ENCODE data around the gene PTTG1IP.
A peak's percentile ranks its signal among the peaks of the same experiment; 100 is the strongest.

PTTG1IP gene

DNA sequence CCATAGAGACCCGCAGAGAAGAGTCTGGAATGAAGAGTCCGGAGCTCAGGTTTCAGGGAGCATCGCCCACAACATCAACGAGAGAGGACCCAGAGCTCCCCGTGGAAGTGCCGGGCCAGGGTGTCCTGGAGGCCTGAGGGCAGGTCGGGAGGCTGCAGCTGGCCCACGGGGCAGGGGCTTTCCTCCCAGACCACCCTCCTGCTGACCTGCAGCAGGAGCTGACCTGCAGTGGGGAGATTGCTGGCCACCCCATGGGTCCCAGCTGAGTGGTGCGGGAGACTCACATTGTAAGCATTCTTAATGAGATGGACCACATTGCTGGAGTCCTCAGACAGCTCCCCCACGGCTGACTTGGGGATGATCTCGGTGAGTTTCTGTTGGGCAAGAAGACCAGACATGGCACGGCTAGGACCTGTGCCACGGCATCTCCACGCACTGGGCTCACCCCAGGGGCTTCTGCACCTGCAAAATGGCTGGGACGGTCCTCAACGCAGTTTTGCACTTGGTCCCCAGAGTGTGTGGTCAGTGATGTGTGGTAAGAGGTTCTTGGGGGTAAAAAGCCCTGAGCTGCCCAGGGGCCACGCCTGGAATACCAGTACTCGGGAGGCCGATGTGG is 21.3 kb upstream of the PTTG1IP start:
- H3K36me3 Mint-ChIP-seq (ENCODE audit: low read depth) = no peaks in the 10 kb centered on the region
- peaks cover 23% of the 10 kb centered on the region for H3K27me3 Mint-ChIP-seq (ENCODE audit: low read depth, poor library complexity)
- no peaks in the 10 kb centered on the region for H3K9me3 Mint-ChIP-seq
- no peak overlapping the region for H3K4me3 Mint-ChIP-seq
- H3K27ac Mint-ChIP-seq = no peak overlapping the region
- TF ChIP-seq, protein P1, sequence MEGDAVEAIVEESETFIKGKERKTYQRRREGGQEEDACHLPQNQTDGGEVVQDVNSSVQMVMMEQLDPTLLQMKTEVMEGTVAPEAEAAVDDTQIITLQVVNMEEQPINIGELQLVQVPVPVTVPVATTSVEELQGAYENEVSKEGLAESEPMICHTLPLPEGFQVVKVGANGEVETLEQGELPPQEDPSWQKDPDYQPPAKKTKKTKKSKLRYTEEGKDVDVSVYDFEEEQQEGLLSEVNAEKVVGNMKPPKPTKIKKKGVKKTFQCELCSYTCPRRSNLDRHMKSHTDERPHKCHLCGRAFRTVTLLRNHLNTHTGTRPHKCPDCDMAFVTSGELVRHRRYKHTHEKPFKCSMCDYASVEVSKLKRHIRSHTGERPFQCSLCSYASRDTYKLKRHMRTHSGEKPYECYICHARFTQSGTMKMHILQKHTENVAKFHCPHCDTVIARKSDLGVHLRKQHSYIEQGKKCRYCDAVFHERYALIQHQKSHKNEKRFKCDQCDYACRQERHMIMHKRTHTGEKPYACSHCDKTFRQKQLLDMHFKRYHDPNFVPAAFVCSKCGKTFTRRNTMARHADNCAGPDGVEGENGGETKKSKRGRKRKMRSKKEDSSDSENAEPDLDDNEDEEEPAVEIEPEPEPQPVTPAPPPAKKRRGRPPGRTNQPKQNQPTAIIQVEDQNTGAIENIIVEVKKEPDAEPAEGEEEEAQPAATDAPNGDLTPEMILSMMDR (IDR thresholded peaks at IDR 0.05) = no peak
- peak; percentile 2 for DNase-seq
- H3K4me1 Mint-ChIP-seq = peaks cover 27% of the 10 kb centered on the region

DNA sequence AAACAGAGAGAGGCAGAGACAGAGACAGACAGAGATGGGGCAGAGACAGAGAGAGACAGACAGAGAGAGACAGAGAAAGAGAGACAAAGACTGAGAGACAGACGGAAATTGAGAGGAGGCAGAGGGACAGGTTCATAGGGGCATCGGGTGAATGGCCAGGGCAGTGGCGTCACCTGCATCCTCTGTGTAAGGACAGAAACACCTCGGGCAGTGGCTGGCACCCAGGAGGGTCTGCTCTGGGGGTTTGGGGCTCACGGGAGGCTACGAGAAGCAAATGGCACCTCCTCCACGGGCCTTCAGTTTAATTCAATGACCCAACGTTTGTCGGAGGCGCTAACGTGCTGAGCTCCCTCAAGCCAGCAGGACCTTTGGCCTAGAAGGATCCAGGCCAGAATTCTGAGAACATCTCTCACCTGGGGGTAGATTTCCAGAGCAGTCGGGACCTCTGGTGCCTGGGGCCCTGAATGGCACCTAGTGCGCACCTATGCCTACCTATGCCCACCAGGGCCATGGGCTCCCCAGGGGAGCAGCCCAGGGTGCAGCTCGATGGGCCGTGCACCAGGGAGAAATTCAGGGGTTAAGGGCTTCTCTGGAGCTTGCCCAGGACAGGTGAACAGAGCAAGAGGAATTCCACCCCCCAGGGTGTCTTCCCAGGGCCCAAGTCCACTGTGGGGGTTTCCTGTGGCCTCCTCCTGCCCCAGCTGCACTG is 20.6 kb upstream of the PTTG1IP start:
- DNase-seq = peak; percentile 0
- TF ChIP-seq, protein P1 (IDR thresholded peaks at IDR 0.05) = no peak
- H3K36me3 Mint-ChIP-seq (ENCODE audit: low read depth) = no peaks in the 10 kb centered on the region
- no peak overlapping the region for H3K4me3 Mint-ChIP-seq
- peaks cover 23% of the 10 kb centered on the region for H3K27me3 Mint-ChIP-seq (ENCODE audit: low read depth, poor library complexity)
- peaks cover 27% of the 10 kb centered on the region for H3K4me1 Mint-ChIP-seq
- H3K9me3 Mint-ChIP-seq = no peaks in the 10 kb centered on the region
- H3K27ac Mint-ChIP-seq = no peak overlapping the region

DNA sequence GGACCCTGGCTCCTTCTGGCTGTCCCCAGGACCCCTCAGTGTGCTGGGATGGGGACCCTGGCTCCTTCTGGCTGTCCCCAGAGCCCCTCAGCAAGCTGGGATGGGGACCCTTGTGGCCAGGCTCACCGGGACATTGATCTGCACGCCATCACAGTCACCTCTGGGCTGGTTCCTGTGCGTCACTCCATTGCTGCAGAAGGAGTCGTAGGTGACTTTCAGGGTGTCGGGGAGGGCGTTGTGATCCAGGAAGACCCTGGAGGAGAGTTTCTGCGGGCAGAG is 19.7 kb upstream of the PTTG1IP start:
- peak; percentile 1 for DNase-seq
- peaks cover 21% of the 10 kb centered on the region for H3K4me1 Mint-ChIP-seq
- no peak overlapping the region for H3K4me3 Mint-ChIP-seq
- H3K27ac Mint-ChIP-seq = no peak overlapping the region
- peaks cover 23% of the 10 kb centered on the region for H3K27me3 Mint-ChIP-seq (ENCODE audit: low read depth, poor library complexity)
- no peaks in the 10 kb centered on the region for H3K9me3 Mint-ChIP-seq
- no peaks in the 10 kb centered on the region for H3K36me3 Mint-ChIP-seq (ENCODE audit: low read depth)
- TF ChIP-seq, protein P1 (IDR thresholded peaks at IDR 0.05) = no peak

DNA sequence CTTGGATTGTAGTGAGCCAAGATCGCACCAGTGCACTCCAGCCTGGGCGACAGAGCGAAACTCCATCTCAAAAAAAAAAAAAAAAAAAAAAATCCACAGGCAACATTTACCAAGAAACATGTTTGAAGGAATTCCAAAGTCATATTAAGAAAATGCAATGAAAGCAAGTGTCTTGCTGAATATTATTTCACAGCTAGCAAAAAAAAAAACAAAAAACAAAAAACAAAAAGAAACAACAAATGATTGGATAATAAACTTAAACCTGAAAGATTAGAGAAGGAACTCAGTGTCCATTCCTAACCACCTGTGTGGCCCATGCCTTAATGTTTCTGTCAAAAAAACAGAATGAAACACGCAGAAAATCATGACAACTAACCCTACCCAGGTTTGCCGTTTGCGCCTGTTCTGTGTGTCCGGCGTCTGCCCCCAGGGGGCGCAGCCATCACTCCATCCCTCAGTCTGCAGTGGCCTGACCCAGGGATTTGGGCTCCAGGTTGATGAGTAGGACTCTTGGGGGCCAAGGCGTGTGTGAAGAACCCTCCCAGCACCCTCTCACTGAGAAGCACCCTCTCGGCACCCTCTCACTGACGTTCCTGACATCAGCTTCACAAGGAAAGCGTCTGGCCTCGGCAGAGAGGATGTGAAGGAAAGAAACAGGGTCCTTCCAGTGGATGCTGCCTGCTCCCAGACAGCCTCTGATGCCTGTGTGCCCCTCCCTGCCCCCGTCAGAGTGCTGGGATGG is 19.2 kb upstream of the PTTG1IP start:
- Mint-ChIP-seq H3K4me1 (peaks cover 20% of the 10 kb centered on the region), H3K9me3 (no peaks in the 10 kb centered on the region), H3K36me3 (ENCODE audit: low read depth) (no peaks in the 10 kb centered on the region), H3K27me3 (ENCODE audit: low read depth, poor library complexity) (peaks cover 23% of the 10 kb centered on the region), H3K4me3 (no peak overlapping the region), H3K27ac (no peak overlapping the region)
- TF ChIP-seq, protein P1 (IDR thresholded peaks at IDR 0.05) = peak; percentile 73
- DNase-seq = peak; percentile 78

DNA sequence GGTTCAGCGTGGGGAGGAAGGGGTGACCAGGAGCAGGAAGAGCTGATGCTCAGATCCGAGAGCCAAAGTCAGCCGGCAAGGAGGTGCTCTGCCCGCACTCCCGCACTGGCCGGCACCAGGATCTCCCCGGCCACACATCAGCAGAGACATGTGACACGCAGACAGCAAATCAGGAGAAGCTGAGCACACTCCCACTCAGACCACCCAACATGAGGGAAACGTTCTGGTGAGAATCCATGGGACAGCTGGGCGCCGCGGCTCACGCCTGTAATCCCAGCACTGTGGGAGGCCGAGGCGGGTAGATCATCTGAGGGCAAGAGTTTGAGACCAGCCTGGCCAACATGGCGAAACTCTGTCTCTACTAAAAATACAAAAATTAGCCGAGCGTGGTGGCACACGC is 18.6 kb upstream of the PTTG1IP start:
- H3K27ac Mint-ChIP-seq = no peak overlapping the region
- no peaks in the 10 kb centered on the region for H3K9me3 Mint-ChIP-seq

More for the DNA sequence above, 18.6 kb upstream of the PTTG1IP start:
- Mint-ChIP-seq H3K27me3 (ENCODE audit: low read depth, poor library complexity) (peaks cover 23% of the 10 kb centered on the region), H3K4me3 (peak overlapping the region; percentile 13), H3K36me3 (ENCODE audit: low read depth) (no peaks in the 10 kb centered on the region), H3K4me1 (peaks cover 22% of the 10 kb centered on the region)
- TF ChIP-seq, protein P1 (IDR thresholded peaks at IDR 0.05) = no peak
- DNase-seq = no peak

Measured in nephron progenitor cell (in vitro differentiated cells).